Lower lobe of right lung (tissue), 2 donors: ENCODE results near the gene POLE. TPM values are rescaled to one million over a fixed set of nuclear protein-coding genes. Genes with fewer than 3 reads are reported as not detected.
A peak's percentile ranks its signal among the peaks of the same experiment; 100 is the strongest.

Source experiments
- ATAC-seq, 2 donors: fragments of 200-7000 bp; cut with Tn5 transposase; one replicate each; pipeline ENCODE4 v1.9.1; 2020 to 2022; ENCODE audit warnings: mild to moderate bottlenecking in 2 of 2, moderate library complexity in 2 of 2
- DNase-seq: peaks from one replicate; pipeline ENCODE4 v3.0.0-alpha.2; 2020
- H3K27ac ChIP-seq: fragments of 200-600 bp; one replicate; pipeline ENCODE4 v1.8.0; 2022
- H3K27me3 ChIP-seq: fragments of 200-600 bp; one replicate; pipeline ENCODE4 v1.8.0; 2022; ENCODE audit warnings: low read depth
- H3K36me3 ChIP-seq: fragments of 200-600 bp; one replicate; pipeline ENCODE4 v1.8.0; 2022; ENCODE audit warnings: mild to moderate bottlenecking
- H3K4me1 ChIP-seq: fragments of 200-600 bp; one replicate; pipeline ENCODE4 v1.8.0; 2022
- H3K4me3 ChIP-seq: fragments of 200-600 bp; one replicate; pipeline ENCODE4 v1.8.0; 2022; ENCODE audit warnings: mild to moderate bottlenecking
- H3K9me3 ChIP-seq: fragments of 200-600 bp; one replicate; pipeline ENCODE4 v1.8.0; 2022
- CTCF ChIP-seq: fragments of 200-600 bp; IDR thresholded peaks from one replicate; pipeline ENCODE4 v1.8.0; 2022; ENCODE audit warnings: antibody characterized with exemption, mild to moderate bottlenecking
- intact Hi-C: fragments of 100-400 bp; cut with DNase I; formaldehyde crosslinking; loops from one replicate; pipeline ENCODE4 v1.11.0; 2022
- total RNA-seq: library from RNA; stranded (reverse); fragmentation: NEBNext Ultra II Directional; extraction: Animal tissue kit (Norgen Biotek cat#: 25700); gene quantifications from one replicate; pipeline ENCODE4 v1.2.1, GENCODE V29; 2021
- donor health status: DM: no; HTN: yes; CAD: no; lungs with severe emphysema.

The POLE gene
- total RNA-seq, 1 donor from 2014 or later, result 28.0 TPM

- intact Hi-C loops, result no loop called here
- ATAC-seq, result no peak
Observed at GRCh38 chr12:132582582-132583410, 104.3 kb downstream of the POLE start.

DNA sequence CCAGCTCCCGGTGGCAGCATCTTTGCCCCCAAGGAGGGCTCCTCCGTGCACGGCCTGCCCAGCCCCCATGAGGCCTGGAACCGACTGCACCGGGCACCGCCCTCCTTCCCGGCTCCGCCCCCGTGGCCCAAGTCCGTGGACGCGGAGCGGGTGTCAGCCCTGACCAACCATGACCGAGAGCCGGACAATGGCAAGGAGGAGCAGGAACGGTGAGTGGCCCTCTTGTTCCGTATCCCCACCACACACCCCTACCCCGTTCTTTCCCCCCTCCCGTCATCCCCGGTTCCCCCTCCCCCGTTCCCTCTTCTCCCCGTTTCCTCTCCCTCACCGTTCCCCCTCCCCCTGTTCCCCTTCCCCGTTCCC lies 105.1 kb downstream of the POLE start:
- Histone ChIP-seq H3K36me3 (peaks cover 21% of the 10 kb centered on the region), H3K27ac (no peak overlapping the region), H3K4me1 (no peaks in the 10 kb centered on the region), H3K9me3 (no peaks in the 10 kb centered on the region), H3K4me3 (no peak overlapping the region), H3K27me3 (no peaks in the 10 kb centered on the region)
- ATAC-seq (peak; percentile 2 to 31), DNase-seq (no peak)
- intact Hi-C loops, result no loop called here
- no peak for TF ChIP-seq CTCF

More at GRCh38 chr12:132582582-132583410, 104.3 kb downstream of the POLE start:
- no peak overlapping the region for H3K27ac ChIP-seq
- H3K36me3 ChIP-seq, result peaks cover 14% of the 10 kb centered on the region
- TF ChIP-seq CTCF, result no peak
- no peaks in the 10 kb centered on the region for H3K9me3 ChIP-seq
- no peaks in the 10 kb centered on the region for H3K27me3 ChIP-seq
- DNase-seq, result no peak
- H3K4me1 ChIP-seq, result no peaks in the 10 kb centered on the region
- peak overlapping the region; percentile 34 for H3K4me3 ChIP-seq

GRCh38 chr12:132581348-132582057 lies 105.6 kb downstream of the POLE start:
- H3K4me3 ChIP-seq, result no peak overlapping the region
- TF ChIP-seq CTCF, result no peak
- intact Hi-C loops, result no loop called here
- no peaks in the 10 kb centered on the region for H3K27me3 ChIP-seq
- no peaks in the 10 kb centered on the region for H3K4me1 ChIP-seq
- no peak overlapping the region for H3K27ac ChIP-seq
- DNase-seq, result no peak
- peak in 1 of 2 donors; percentile 2 for ATAC-seq
- peaks cover 27% of the 10 kb centered on the region for H3K36me3 ChIP-seq
- H3K9me3 ChIP-seq, result no peaks in the 10 kb centered on the region

GRCh38 chr12:132580701-132581292 lies 106.3 kb downstream of the POLE start:
- Histone ChIP-seq H3K36me3 (peaks cover 34% of the 10 kb centered on the region), H3K27me3 (no peaks in the 10 kb centered on the region), H3K4me1 (no peaks in the 10 kb centered on the region), H3K27ac (no peak overlapping the region), H3K9me3 (no peaks in the 10 kb centered on the region), H3K4me3 (no peak overlapping the region)
- TF ChIP-seq CTCF, result no peak
- intact Hi-C loops, result no loop called here
- DNase-seq (no peak), ATAC-seq (no peak)

DNA sequence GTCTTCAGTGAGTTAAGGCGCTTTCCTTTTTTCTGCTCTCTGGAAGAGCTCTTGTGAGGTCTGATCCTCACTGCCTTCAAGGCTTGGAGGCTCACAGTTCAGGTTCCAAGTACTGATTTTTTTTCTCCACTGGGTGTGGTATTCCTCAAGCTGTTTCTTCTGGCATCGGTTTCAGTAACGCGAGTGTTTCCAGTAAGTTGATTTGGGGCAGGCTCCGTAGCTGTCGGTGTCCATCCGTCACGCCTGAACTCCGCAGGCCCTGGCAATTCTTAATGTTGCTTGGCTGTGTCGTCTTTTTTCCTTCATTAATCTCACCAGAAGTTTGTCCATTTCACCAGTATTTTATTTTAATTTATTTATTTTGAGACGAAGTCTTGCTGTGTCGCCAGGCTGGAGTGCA lies 107.4 kb downstream of the POLE start:
- Histone ChIP-seq H3K27ac (no peak overlapping the region), H3K36me3 (peaks cover 39% of the 10 kb centered on the region), H3K27me3 (no peaks in the 10 kb centered on the region), H3K4me1 (no peaks in the 10 kb centered on the region), H3K4me3 (no peak overlapping the region), H3K9me3 (no peaks in the 10 kb centered on the region)
- DNase-seq (no peak), ATAC-seq (no peak)
- intact Hi-C loops, result no loop called here
- TF ChIP-seq CTCF, result no peak
